HG03442 (cell line): Measurements from ENCODE around the gene KIAA0825.
"Not testable (repeated sequence)": the region's sequence is repeated elsewhere in the genome, so short reads cannot be mapped to it uniquely, and the experiment has no call there.

Source experiments
- ATAC-seq: cut with Tn5 transposase; IDR thresholded peaks from one replicate; pipeline ENCODE4 v1.9.1; 2021; ENCODE audit warnings: mild to moderate bottlenecking, moderate library complexity; ENCODE audit not compliant: unreplicated experiment

KIAA0825 gene

GRCh38 chr5:94575196-94575595 lies 43.2 kb downstream of the KIAA0825 start:
- no peak for ATAC-seq

GRCh38 chr5:94573349-94573748 lies 45.1 kb downstream of the KIAA0825 start:
- ATAC-seq, result not testable (repeated sequence)

GRCh38 chr5:94571415-94571814 lies 47.0 kb downstream of the KIAA0825 start:
- ATAC-seq, result no peak

GRCh38 chr5:94564812-94565211 lies 53.6 kb downstream of the KIAA0825 start:
- ATAC-seq, result no peak

GRCh38 chr5:94562327-94562971 lies 56.0 kb downstream of the KIAA0825 start:
- no peak for ATAC-seq

- ATAC-seq, result no peak
Measured at GRCh38 chr5:94558028-94558427, 60.4 kb downstream of the KIAA0825 start.

GRCh38 chr5:94551858-94552257 lies 66.5 kb downstream of the KIAA0825 start:
- peak; percentile 54 for ATAC-seq

- ATAC-seq, result no peak
Measured at GRCh38 chr5:94545870-94546625, 72.4 kb downstream of the KIAA0825 start.

- no peak for ATAC-seq
Measured at GRCh38 chr5:94544875-94545547, 73.4 kb downstream of the KIAA0825 start.

- peak; percentile 93 for ATAC-seq
Measured at GRCh38 chr5:94544031-94544650, 74.3 kb downstream of the KIAA0825 start.

- ATAC-seq, result no peak
Measured at GRCh38 chr5:94540856-94541494, 77.4 kb downstream of the KIAA0825 start.

- no peak for ATAC-seq
Measured at GRCh38 chr5:94538260-94538659, 80.1 kb downstream of the KIAA0825 start.

GRCh38 chr5:94526706-94527105 lies 91.7 kb downstream of the KIAA0825 start:
- no peak for ATAC-seq

- peak; percentile 91 for ATAC-seq
Measured at GRCh38 chr5:94524841-94525697, 93.3 kb downstream of the KIAA0825 start.

- ATAC-seq, result no peak
Measured at GRCh38 chr5:94523018-94523417, 95.4 kb downstream of the KIAA0825 start.

GRCh38 chr5:94522117-94522516 lies 96.3 kb downstream of the KIAA0825 start:
- no peak for ATAC-seq

GRCh38 chr5:94517490-94518488 lies 100.6 kb downstream of the KIAA0825 start:
- ATAC-seq, result no peak

- no peak for ATAC-seq
Measured at GRCh38 chr5:94516148-94516547, 102.3 kb downstream of the KIAA0825 start.
